Measurements from ENCODE around the gene TLCD1. TPM values are rescaled to one million over a fixed set of nuclear protein-coding genes. Genes with fewer than 3 reads are reported as not detected.

TLCD1 gene
- total RNA-seq, 1 experiment from 2014 or later, result 19.4 TPM

DNA sequence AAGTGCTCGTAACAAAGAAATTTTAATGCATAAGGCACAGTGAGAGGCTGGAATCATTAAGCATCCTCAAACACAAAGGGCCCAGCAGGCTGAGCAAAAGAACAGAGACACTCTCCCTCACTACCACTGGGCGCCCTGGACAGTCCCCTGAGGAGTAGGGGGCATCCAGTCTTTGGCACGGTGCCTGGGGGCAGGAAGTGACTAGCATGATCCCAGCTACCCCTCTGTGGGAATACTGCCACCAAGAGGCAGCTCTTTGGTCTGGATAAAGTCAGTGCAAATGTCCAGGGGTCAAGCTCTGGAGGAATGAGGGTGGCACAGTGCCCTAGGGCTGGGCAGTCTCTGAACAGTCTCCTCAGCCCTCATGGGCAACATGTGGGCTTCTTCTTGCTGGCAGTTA, 11.8 kb downstream of the TLCD1 start:
- DNase-seq, result no peak
- peaks cover 29% of the 10 kb centered on the region for H3K4me1 ChIP-seq (replicated peaks; ENCODE audit: insufficient read depth)
- no peak overlapping the region for H2AFZ ChIP-seq
- POLR2A ChIA-PET (ENCODE audit: unreplicated experiment), result no interaction called here
- peaks cover 31% of the 10 kb centered on the region for H3K79me2 ChIP-seq (ENCODE audit: low read depth)
- BruUV-seq (replicated peaks), result no TSS peak
- H3K27me3 ChIP-seq (ENCODE audit: insufficient read depth, low read depth), result no peaks in the 10 kb centered on the region
- TF ChIP-seq, protein P1, sequence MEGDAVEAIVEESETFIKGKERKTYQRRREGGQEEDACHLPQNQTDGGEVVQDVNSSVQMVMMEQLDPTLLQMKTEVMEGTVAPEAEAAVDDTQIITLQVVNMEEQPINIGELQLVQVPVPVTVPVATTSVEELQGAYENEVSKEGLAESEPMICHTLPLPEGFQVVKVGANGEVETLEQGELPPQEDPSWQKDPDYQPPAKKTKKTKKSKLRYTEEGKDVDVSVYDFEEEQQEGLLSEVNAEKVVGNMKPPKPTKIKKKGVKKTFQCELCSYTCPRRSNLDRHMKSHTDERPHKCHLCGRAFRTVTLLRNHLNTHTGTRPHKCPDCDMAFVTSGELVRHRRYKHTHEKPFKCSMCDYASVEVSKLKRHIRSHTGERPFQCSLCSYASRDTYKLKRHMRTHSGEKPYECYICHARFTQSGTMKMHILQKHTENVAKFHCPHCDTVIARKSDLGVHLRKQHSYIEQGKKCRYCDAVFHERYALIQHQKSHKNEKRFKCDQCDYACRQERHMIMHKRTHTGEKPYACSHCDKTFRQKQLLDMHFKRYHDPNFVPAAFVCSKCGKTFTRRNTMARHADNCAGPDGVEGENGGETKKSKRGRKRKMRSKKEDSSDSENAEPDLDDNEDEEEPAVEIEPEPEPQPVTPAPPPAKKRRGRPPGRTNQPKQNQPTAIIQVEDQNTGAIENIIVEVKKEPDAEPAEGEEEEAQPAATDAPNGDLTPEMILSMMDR (conservative IDR thresholded peaks at IDR 0.05), result no peak
- no peak for TF ChIP-seq EZH2 (IDR thresholded peaks at IDR 0.05; ENCODE audit: low read depth)
- H3K4me2 ChIP-seq, result no peak overlapping the region
- peaks cover 6% of the 10 kb centered on the region for H3K36me3 ChIP-seq (ENCODE audit: low read depth)
- no peaks in the 10 kb centered on the region for H4K20me1 ChIP-seq (ENCODE audit: insufficient read depth)
- intact Hi-C loops (cut with micrococcal nuclease; ENCODE audit: unreplicated experiment), result no loop called here
- H3K27ac ChIP-seq, result no peak overlapping the region
- H3F3A ChIP-seq (ENCODE audit: insufficient read depth, low read depth), result peaks cover 61% of the 10 kb centered on the region
- CTCF ChIA-PET, result no interaction called here
- no peak overlapping the region for H3K4me3 ChIP-seq
- no peaks in the 10 kb centered on the region for H3K9me3 ChIP-seq (ENCODE audit: insufficient read depth, low read depth)
- no peaks in the 10 kb centered on the region for H3K9me2 ChIP-seq (ENCODE audit: insufficient read depth)

DNA sequence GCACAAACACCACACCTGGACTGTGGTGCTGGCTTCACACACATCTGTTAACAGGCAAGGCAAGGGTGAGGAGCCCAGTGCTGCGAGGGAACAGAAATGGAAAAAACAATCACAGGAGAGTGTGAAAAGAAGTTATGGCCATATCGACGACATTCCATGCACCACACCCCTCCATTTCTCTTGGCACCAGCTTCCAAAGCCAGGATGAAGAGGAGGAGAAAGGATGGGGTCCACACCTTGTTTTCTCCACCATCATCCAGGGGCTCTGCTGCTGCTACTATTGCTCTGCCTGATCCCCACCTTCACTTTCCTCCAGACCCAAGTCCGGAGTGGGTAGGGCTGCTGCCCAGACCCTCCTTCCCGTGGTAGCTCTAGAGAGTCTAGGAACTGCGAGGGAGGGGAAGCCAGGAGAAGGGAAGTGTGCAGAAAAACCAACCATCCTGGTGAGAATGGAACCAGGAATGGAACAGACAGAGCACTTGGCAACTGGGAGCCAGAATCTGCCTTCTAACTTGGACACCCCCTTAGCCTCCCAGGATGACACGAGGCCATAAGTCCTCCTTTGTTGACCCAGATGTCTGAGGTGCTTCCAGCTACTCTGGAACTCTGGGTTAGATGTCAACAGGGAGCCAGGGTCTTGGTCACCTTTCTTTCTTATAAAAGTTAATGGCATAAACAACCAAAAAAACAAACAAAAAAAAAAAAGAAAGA, 13.2 kb downstream of the TLCD1 start:
- Histone ChIP-seq H3K9me2 (ENCODE audit: insufficient read depth) (no peaks in the 10 kb centered on the region), H3K9me3 (ENCODE audit: insufficient read depth, low read depth) (no peaks in the 10 kb centered on the region), H3K27me3 (ENCODE audit: insufficient read depth, low read depth) (no peaks in the 10 kb centered on the region), H3K4me1 (replicated peaks; ENCODE audit: insufficient read depth) (peaks cover 19% of the 10 kb centered on the region), H2AFZ (no peak overlapping the region), H3K4me2 (no peak overlapping the region), H3F3A (ENCODE audit: insufficient read depth, low read depth) (peaks cover 52% of the 10 kb centered on the region; the same call in 1 of the 2 replicates), H3K4me3 (no peak overlapping the region), H4K20me1 (ENCODE audit: insufficient read depth) (no peaks in the 10 kb centered on the region), H3K36me3 (ENCODE audit: low read depth) (peaks cover 6% of the 10 kb centered on the region), H3K27ac (no peak overlapping the region), H3K79me2 (ENCODE audit: low read depth) (peaks cover 23% of the 10 kb centered on the region)
- POLR2A ChIA-PET (ENCODE audit: unreplicated experiment), result interaction anchor here (0.5 kb wide), 1 partner anchor 20 kb away, joined by 3 read pairs; no protein-coding TSS in a partner anchor
- TF ChIP-seq EZH2 (IDR thresholded peaks at IDR 0.05; ENCODE audit: low read depth), result no peak
- TF ChIP-seq, protein P1 (conservative IDR thresholded peaks at IDR 0.05), result no peak
- intact Hi-C loops (cut with micrococcal nuclease; ENCODE audit: unreplicated experiment), result no loop called here
- no TSS peak for BruUV-seq (replicated peaks)
- CTCF ChIA-PET, result interaction anchor here (0.7 kb wide), 1 partner anchor 8 kb away, joined by 5 read pairs; no protein-coding TSS in a partner anchor
- no peak for DNase-seq

DNA sequence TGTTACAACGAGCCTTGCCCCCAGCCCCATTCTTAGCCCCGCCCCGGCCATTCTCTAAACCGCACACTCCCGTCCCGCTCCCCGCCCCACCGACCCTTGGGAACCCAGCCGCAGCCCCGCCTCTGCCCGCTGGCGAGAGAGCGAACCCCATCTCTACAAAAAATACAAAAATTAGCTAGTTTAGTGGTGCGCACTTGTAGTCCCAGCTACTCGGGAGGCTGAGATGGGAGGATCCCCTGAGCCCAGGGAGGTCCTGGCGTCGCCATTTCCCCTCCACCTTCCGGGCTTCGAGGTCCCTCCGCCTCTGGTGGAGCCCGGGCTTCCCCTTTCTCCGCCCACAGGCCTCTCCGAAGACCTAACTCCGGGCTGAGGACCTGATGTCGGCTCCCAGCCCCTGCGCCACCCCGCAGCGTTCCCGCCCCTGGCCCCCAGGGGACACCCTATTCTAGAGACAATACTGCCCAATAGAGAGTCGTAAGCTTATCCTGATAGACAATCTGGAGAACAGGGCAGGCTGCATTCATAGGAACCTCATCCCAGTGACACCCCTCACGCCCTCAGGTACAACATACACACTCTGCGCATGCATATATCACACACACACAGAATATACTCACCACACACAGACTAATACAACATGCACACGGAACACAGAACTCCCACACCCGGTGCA, 13.9 kb downstream of the TLCD1 start:
- no peak for TF ChIP-seq EZH2 (IDR thresholded peaks at IDR 0.05; ENCODE audit: low read depth)
- TF ChIP-seq, protein P1 (conservative IDR thresholded peaks at IDR 0.05), result no peak
- CTCF ChIA-PET, result no interaction called here
- peaks cover 19% of the 10 kb centered on the region for H3K4me1 ChIP-seq (replicated peaks; ENCODE audit: insufficient read depth)
- no peak overlapping the region for H3K4me3 ChIP-seq
- no peak overlapping the region for H3K4me2 ChIP-seq
- BruUV-seq (replicated peaks), result no TSS peak
- no peaks in the 10 kb centered on the region for H3K9me2 ChIP-seq (ENCODE audit: insufficient read depth)
- H3K27ac ChIP-seq, result no peak overlapping the region
- H4K20me1 ChIP-seq (ENCODE audit: insufficient read depth), result no peaks in the 10 kb centered on the region
- no peaks in the 10 kb centered on the region for H3K9me3 ChIP-seq (ENCODE audit: insufficient read depth, low read depth)
- no peak for DNase-seq
- peaks cover 20% of the 10 kb centered on the region for H3K79me2 ChIP-seq (ENCODE audit: low read depth)
- no peak overlapping the region for H2AFZ ChIP-seq
- intact Hi-C loops (cut with micrococcal nuclease; ENCODE audit: unreplicated experiment), result no loop called here
- no peaks in the 10 kb centered on the region for H3K27me3 ChIP-seq (ENCODE audit: insufficient read depth, low read depth)
- POLR2A ChIA-PET (ENCODE audit: unreplicated experiment), result interaction anchor here (0.7 kb wide), 1 partner anchor 909 kb away, joined by 3 read pairs; no protein-coding TSS in a partner anchor
- H3F3A ChIP-seq (ENCODE audit: insufficient read depth, low read depth), result peaks cover 56% of the 10 kb centered on the region; the same call in 1 of the 2 replicates
- H3K36me3 ChIP-seq (ENCODE audit: low read depth), result peaks cover 6% of the 10 kb centered on the region

Data from PC-9 (cell line).